ENCODE measurements around the gene CLCN4.
A peak's percentile ranks its signal among the peaks of the same experiment; 100 is the strongest.

The CLCN4 gene

GRCh38 chrX:10156199-10157031 is at the start of gene CLCN4:
CLCN4 (plus strand) TSS chrX:10156975; CDS start chrX:10185033, 28,058 bp downstream.
- peaks cover 2% of the 10 kb centered on the region; the same call in 1 of the 2 replicates for H3K27me3 ChIP-seq (ENCODE audit: control insufficient read depth, insufficient read depth, low read length)
- peak within 1 kb of the TSS; percentile 52 for H3K4me3 ChIP-seq (ENCODE audit: low read depth, low read length)
- H3K4me1 ChIP-seq (ENCODE audit: control insufficient read depth, insufficient read depth, low read length): peaks cover 42% of the 10 kb centered on the region
- H3K36me3 ChIP-seq (ENCODE audit: control insufficient read depth, insufficient read depth, low read length): no peaks in the 10 kb centered on the region
- H3K27ac ChIP-seq (ENCODE audit: low read depth, low read length): 0 out of 2 replicates have a peak within 1 kb of the TSS, but pooled peaks have one; percentile 5
- H3K9ac ChIP-seq (ENCODE audit: low read length): peak within 1 kb of the TSS; percentile 52
- no peaks in the 10 kb centered on the region for H3K9me3 ChIP-seq (ENCODE audit: control insufficient read depth, insufficient read depth, low read depth, low read length)

- no peak overlapping the region for H3K27ac ChIP-seq (ENCODE audit: low read depth, low read length)
- peaks cover 3% of the 10 kb centered on the region; the same call in 1 of the 2 replicates for H3K9me3 ChIP-seq (ENCODE audit: control insufficient read depth, insufficient read depth, low read depth, low read length)
- H3K4me3 ChIP-seq (ENCODE audit: low read depth, low read length): no peak overlapping the region
- H3K36me3 ChIP-seq (ENCODE audit: control insufficient read depth, insufficient read depth, low read length): peaks cover 30% of the 10 kb centered on the region
- H3K9ac ChIP-seq (ENCODE audit: low read length): no peak overlapping the region
- no peaks in the 10 kb centered on the region for H3K4me1 ChIP-seq (ENCODE audit: control insufficient read depth, insufficient read depth, low read length)
- H3K27me3 ChIP-seq (ENCODE audit: control insufficient read depth, insufficient read depth, low read length): no peaks in the 10 kb centered on the region
Measured at GRCh38 chrX:10107483-10107882, 49.3 kb upstream of the CLCN4 start.

DNA sequence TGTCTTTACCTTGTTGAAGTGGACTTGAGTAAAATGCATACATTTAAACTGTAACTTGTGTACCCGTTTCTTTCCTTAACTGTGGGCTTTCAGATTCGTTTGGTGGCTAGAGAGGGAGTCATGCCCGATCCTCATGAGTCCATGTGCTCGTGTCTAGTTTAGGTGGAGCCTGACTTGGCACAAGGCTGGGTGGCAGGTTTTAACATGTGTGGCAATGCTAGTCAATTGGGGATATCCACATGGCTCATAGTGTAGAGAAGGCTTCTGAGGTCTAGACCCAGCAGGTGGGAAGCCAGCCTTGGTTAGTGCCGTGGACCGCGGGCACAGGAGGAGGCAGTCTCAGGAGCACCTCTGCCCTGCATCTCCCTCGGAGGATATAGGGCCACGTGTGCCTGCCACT is 48.5 kb upstream of the CLCN4 start:
- Histone ChIP-seq H3K27ac (ENCODE audit: low read depth, low read length) (no peak overlapping the region), H3K4me3 (ENCODE audit: low read depth, low read length) (no peak overlapping the region), H3K9ac (ENCODE audit: low read length) (no peak overlapping the region), H3K9me3 (ENCODE audit: control insufficient read depth, insufficient read depth, low read depth, low read length) (peaks cover 9% of the 10 kb centered on the region), H3K4me1 (ENCODE audit: control insufficient read depth, insufficient read depth, low read length) (no peaks in the 10 kb centered on the region), H3K27me3 (ENCODE audit: control insufficient read depth, insufficient read depth, low read length) (no peaks in the 10 kb centered on the region), H3K36me3 (ENCODE audit: control insufficient read depth, insufficient read depth, low read length) (peaks cover 24% of the 10 kb centered on the region)

DNA sequence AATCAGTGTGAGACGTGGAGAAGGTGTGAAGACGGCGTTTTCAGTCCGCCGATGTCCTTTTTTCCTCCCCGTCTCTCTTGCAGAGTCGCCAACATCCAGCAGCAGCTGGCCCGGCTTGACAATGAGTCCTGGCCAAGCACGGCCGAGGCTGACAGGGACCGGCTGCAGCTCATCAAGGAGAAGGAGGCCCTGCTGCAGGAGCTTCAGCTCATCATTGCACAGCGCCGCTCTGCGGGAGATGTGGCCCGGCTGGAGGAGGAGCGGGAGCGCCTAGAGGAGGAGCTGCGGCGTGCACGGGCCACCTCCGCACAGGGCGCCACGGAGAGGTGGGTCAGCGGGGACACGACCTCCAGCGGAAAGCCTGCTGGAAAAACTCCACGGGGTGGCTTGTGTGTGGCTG is 47.1 kb upstream of the CLCN4 start:
- no peak overlapping the region for H3K27ac ChIP-seq (ENCODE audit: low read depth, low read length)
- no peaks in the 10 kb centered on the region for H3K27me3 ChIP-seq (ENCODE audit: control insufficient read depth, insufficient read depth, low read length)
- peaks cover 18% of the 10 kb centered on the region for H3K36me3 ChIP-seq (ENCODE audit: control insufficient read depth, insufficient read depth, low read length)
- no peak overlapping the region for H3K9ac ChIP-seq (ENCODE audit: low read length)
- H3K4me1 ChIP-seq (ENCODE audit: control insufficient read depth, insufficient read depth, low read length): no peaks in the 10 kb centered on the region
- no peak overlapping the region for H3K4me3 ChIP-seq (ENCODE audit: low read depth, low read length)
- peaks cover 11% of the 10 kb centered on the region for H3K9me3 ChIP-seq (ENCODE audit: control insufficient read depth, insufficient read depth, low read depth, low read length)

DNA sequence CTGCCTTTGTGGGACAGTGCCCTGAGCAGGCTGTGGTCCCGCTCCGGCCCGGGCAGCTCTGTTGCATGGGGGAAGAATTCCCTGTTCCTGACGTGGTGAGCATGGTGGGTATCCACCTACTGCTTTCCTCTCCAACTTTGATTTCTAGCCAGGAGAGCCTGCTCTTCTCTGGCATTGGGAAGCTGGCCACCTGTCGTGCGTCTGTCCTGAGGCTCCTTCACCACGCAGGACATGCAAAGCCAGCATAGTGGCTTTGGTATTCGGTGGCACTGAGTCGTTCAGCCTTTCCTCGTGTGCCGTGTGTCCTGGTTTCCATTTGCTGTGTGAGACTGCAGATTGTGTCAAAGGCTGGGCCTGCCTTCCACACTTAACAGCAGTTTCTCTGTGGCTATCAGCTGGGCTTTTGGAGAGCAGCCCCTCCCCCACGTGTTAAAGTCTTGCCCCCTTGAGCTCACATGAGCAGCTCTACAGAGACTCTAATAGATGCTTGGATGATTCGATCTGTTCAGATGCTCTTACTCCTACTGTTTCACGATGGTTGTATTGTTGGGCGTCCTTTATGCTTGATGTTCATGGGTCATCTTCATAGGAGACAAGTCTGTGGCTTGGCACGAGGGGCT is 46.3 kb upstream of the CLCN4 start:
- H3K27me3 ChIP-seq (ENCODE audit: control insufficient read depth, insufficient read depth, low read length): no peaks in the 10 kb centered on the region
- no peak overlapping the region for H3K27ac ChIP-seq (ENCODE audit: low read depth, low read length)
- no peak overlapping the region for H3K4me3 ChIP-seq (ENCODE audit: low read depth, low read length)
- H3K4me1 ChIP-seq (ENCODE audit: control insufficient read depth, insufficient read depth, low read length): no peaks in the 10 kb centered on the region
- peaks cover 18% of the 10 kb centered on the region for H3K9me3 ChIP-seq (ENCODE audit: control insufficient read depth, insufficient read depth, low read depth, low read length)
- peaks cover 24% of the 10 kb centered on the region for H3K36me3 ChIP-seq (ENCODE audit: control insufficient read depth, insufficient read depth, low read length)
- no peak overlapping the region for H3K9ac ChIP-seq (ENCODE audit: low read length)

DNA sequence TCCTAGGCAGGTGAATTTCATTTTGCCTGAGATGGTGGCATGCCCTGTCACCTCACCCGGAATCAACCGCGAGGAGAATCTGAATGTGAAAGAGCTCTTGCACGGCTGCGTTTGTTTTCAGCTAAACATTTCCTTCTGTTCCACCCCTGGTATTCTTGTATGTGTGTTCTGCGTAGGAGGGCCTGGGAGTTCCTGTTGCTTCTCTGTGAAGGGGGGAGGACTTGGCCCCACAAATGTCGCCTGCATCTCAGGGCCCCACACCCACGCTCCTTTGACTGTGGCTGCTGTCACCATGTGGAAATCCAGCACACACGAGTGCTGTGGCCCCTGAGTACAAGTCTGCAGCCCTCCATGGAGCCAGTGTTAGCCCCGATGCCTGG is 45.8 kb upstream of the CLCN4 start:
- Histone ChIP-seq H3K9me3 (ENCODE audit: control insufficient read depth, insufficient read depth, low read depth, low read length) (peaks cover 18% of the 10 kb centered on the region), H3K4me1 (ENCODE audit: control insufficient read depth, insufficient read depth, low read length) (no peaks in the 10 kb centered on the region), H3K27ac (ENCODE audit: low read depth, low read length) (no peak overlapping the region), H3K27me3 (ENCODE audit: control insufficient read depth, insufficient read depth, low read length) (no peaks in the 10 kb centered on the region), H3K4me3 (ENCODE audit: low read depth, low read length) (no peak overlapping the region), H3K36me3 (ENCODE audit: control insufficient read depth, insufficient read depth, low read length) (peaks cover 25% of the 10 kb centered on the region), H3K9ac (ENCODE audit: low read length) (no peak overlapping the region)

- Histone ChIP-seq H3K27me3 (ENCODE audit: control insufficient read depth, insufficient read depth, low read length) (no peaks in the 10 kb centered on the region), H3K4me1 (ENCODE audit: control insufficient read depth, insufficient read depth, low read length) (no peaks in the 10 kb centered on the region), H3K9ac (ENCODE audit: low read length) (no peak overlapping the region), H3K4me3 (ENCODE audit: low read depth, low read length) (no peak overlapping the region), H3K27ac (ENCODE audit: low read depth, low read length) (no peak overlapping the region), H3K9me3 (ENCODE audit: control insufficient read depth, insufficient read depth, low read depth, low read length) (peaks cover 18% of the 10 kb centered on the region), H3K36me3 (ENCODE audit: control insufficient read depth, insufficient read depth, low read length) (peaks cover 31% of the 10 kb centered on the region)
Measured at GRCh38 chrX:10111364-10112148, 45.2 kb upstream of the CLCN4 start.

DNA sequence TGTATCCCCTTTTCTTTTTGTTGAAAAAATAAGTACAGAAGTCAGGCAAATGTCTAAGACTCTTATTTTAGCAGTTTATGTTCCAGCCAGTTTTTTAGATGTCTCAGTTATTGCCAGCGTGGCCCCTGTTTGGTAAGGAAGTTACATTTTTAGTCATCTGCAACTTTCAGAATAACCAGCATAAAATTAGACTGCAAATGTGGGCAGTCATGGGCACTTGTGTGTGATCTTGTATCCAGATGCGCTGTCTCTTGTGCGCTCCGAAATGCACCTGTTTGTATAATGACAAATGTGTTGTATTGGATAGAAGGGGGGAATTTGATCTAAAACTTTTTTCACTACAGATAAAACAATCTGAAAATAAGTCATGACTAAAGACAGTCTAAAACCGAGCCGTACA is 44.3 kb upstream of the CLCN4 start:
- H3K27me3 ChIP-seq (ENCODE audit: control insufficient read depth, insufficient read depth, low read length): no peaks in the 10 kb centered on the region
- no peak overlapping the region for H3K4me3 ChIP-seq (ENCODE audit: low read depth, low read length)
- no peak overlapping the region for H3K27ac ChIP-seq (ENCODE audit: low read depth, low read length)
- H3K36me3 ChIP-seq (ENCODE audit: control insufficient read depth, insufficient read depth, low read length): peaks cover 40% of the 10 kb centered on the region
- H3K4me1 ChIP-seq (ENCODE audit: control insufficient read depth, insufficient read depth, low read length): no peaks in the 10 kb centered on the region
- H3K9ac ChIP-seq (ENCODE audit: low read length): no peak overlapping the region
- peaks cover 27% of the 10 kb centered on the region for H3K9me3 ChIP-seq (ENCODE audit: control insufficient read depth, insufficient read depth, low read depth, low read length)

DNA sequence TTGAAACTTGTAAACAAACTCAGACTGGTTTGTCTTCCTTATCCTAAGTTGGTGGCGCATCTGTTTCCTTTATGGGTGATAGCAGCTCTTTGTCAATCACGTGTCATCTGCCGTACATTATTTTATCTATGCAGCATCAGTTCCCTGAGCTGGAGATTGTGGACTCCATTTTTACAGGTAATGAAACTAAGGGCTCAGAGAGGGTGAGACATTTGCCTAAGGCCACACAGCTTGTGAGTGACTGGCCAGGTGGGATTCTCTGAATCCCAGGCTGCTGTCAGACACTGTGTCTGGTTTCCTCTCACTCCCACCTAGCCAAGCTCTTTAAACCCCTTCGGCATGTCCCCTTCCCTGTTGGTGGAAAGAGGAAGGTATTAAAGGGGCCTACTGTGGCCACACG is 41.7 kb upstream of the CLCN4 start:
- H3K4me3 ChIP-seq (ENCODE audit: low read depth, low read length): no peak overlapping the region
- no peak overlapping the region for H3K9ac ChIP-seq (ENCODE audit: low read length)
- no peak overlapping the region for H3K27ac ChIP-seq (ENCODE audit: low read depth, low read length)
- H3K27me3 ChIP-seq (ENCODE audit: control insufficient read depth, insufficient read depth, low read length): no peaks in the 10 kb centered on the region
- peaks cover 49% of the 10 kb centered on the region for H3K9me3 ChIP-seq (ENCODE audit: control insufficient read depth, insufficient read depth, low read depth, low read length)
- H3K36me3 ChIP-seq (ENCODE audit: control insufficient read depth, insufficient read depth, low read length): peaks cover 55% of the 10 kb centered on the region
- H3K4me1 ChIP-seq (ENCODE audit: control insufficient read depth, insufficient read depth, low read length): no peaks in the 10 kb centered on the region

- peaks cover 57% of the 10 kb centered on the region for H3K36me3 ChIP-seq (ENCODE audit: control insufficient read depth, insufficient read depth, low read length)
- H3K4me3 ChIP-seq (ENCODE audit: low read depth, low read length): no peak overlapping the region
Measured at GRCh38 chrX:10117301-10117700, 39.5 kb upstream of the CLCN4 start.

More at GRCh38 chrX:10117301-10117700, 39.5 kb upstream of the CLCN4 start:
- no peak overlapping the region for H3K9ac ChIP-seq (ENCODE audit: low read length)
- no peaks in the 10 kb centered on the region for H3K27me3 ChIP-seq (ENCODE audit: control insufficient read depth, insufficient read depth, low read length)
- peaks cover 70% of the 10 kb centered on the region for H3K9me3 ChIP-seq (ENCODE audit: control insufficient read depth, insufficient read depth, low read depth, low read length)
- no peak overlapping the region for H3K27ac ChIP-seq (ENCODE audit: low read depth, low read length)
- no peaks in the 10 kb centered on the region for H3K4me1 ChIP-seq (ENCODE audit: control insufficient read depth, insufficient read depth, low read length)
